Tibial artery (tissue), 4 donors: ENCODE measurements around the gene MED20.

Experiments used
- DNase-seq, 2 donors: peaks; one replicate each; pipeline ENCODE4 v3.0.0-alpha.2; 2019
- H3K27ac ChIP-seq, 2 donors: fragments of 200-600 bp; sonication (generic) in 1 of 2; 1 replicate in 1 of 2; 2 replicates in 1 of 2; pipeline ENCODE4 v1.5.1; 2018 to 2019; ENCODE audit warnings: mild to moderate bottlenecking in 1 of 2
- H3K27me3 ChIP-seq, 2 donors: fragments of 200-600 bp; sonication (generic) in 1 of 2; one replicate each; pipeline versions ENCODE4 v1.5.1 to v1.6.0; 2016 to 2019
- H3K36me3 ChIP-seq, 3 donors: fragments of 200-600 bp; sonication (generic) in 2 of 3; one replicate each; pipeline ENCODE4 v1.5.1; 2016 to 2019; ENCODE audit warnings: mild to moderate bottlenecking in 2 of 3
- H3K4me1 ChIP-seq, 4 donors: fragments of 200-600 bp; sonication (generic) in 2 of 4; 1 replicate in 3 of 4; 2 replicates in 1 of 4; pipeline ENCODE4 v1.5.1; 2016 to 2019
- H3K4me3 ChIP-seq, 2 donors: fragments of 200-600 bp; sonication (generic) in 1 of 2; 1 replicate in 1 of 2; 2 replicates in 1 of 2; pipeline ENCODE4 v1.5.1; 2018 to 2019; ENCODE audit warnings: mild to moderate bottlenecking in 2 of 2
- H3K9me3 ChIP-seq, 3 donors: fragments of 200-600 bp; sonication (generic) in 1 of 3; one replicate each; pipeline ENCODE4 v1.5.1; 2016 to 2019
- intact Hi-C: fragments of 100-400 bp; cut with DNase I; formaldehyde crosslinking; loops from one replicate; pipeline ENCODE4 v1.15.0; 2023; ENCODE audit warnings: low total_unique reads
- TF ChIP-seq, protein P1 (sequence below), 2 experiments: fragments of 200-600 bp in 1 of 2; fragments of 450-650 bp in 1 of 2; IDR thresholded peaks; one replicate each; pipeline ENCODE4 v1.5.1; 2017 to 2019; ENCODE audit warnings: antibody characterized with exemption in 2 of 2, mild to moderate bottlenecking in 1 of 2, moderate library complexity in 1 of 2

The MED20 gene

DNA sequence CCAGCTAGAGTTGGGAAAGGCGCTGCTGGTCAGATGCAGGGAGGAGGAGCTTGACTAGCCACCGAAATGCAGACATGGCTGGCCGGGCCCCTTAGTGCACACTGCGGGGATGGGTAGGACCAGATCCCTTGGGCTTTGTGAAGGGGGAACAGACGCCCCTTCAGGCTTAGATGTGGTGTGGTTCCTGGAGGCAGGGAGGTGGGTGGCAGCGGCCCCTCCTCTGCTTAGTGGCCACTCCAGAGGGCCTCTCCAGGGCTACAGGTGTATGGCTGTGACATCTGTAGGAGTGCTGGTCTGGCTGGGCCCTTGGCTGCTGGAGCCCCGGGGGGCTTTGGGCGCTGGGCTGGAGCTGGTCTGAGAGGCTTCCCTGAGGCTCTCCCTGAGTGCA is 14.7 kb upstream of the MED20 start:
- no peak overlapping the region for H3K4me3 ChIP-seq
- H3K27ac ChIP-seq = no peak overlapping the region
- TF ChIP-seq, protein P1, sequence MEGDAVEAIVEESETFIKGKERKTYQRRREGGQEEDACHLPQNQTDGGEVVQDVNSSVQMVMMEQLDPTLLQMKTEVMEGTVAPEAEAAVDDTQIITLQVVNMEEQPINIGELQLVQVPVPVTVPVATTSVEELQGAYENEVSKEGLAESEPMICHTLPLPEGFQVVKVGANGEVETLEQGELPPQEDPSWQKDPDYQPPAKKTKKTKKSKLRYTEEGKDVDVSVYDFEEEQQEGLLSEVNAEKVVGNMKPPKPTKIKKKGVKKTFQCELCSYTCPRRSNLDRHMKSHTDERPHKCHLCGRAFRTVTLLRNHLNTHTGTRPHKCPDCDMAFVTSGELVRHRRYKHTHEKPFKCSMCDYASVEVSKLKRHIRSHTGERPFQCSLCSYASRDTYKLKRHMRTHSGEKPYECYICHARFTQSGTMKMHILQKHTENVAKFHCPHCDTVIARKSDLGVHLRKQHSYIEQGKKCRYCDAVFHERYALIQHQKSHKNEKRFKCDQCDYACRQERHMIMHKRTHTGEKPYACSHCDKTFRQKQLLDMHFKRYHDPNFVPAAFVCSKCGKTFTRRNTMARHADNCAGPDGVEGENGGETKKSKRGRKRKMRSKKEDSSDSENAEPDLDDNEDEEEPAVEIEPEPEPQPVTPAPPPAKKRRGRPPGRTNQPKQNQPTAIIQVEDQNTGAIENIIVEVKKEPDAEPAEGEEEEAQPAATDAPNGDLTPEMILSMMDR (IDR thresholded peaks at IDR 0.05) = no peak
- intact Hi-C loops = loop anchor here (10.0 kb wide), 1 partner anchor 289 kb away; no protein-coding TSS in a partner anchor
- H3K4me1 ChIP-seq = peaks cover 0 to 39% (median 16%) of the 10 kb centered on the region in 4 donors
- DNase-seq = no peak
- no peaks in the 10 kb centered on the region for H3K27me3 ChIP-seq
- no peaks in the 10 kb centered on the region for H3K9me3 ChIP-seq
- H3K36me3 ChIP-seq = peaks cover 46 to 73% (median 53%) of the 10 kb centered on the region in 3 donors

DNA sequence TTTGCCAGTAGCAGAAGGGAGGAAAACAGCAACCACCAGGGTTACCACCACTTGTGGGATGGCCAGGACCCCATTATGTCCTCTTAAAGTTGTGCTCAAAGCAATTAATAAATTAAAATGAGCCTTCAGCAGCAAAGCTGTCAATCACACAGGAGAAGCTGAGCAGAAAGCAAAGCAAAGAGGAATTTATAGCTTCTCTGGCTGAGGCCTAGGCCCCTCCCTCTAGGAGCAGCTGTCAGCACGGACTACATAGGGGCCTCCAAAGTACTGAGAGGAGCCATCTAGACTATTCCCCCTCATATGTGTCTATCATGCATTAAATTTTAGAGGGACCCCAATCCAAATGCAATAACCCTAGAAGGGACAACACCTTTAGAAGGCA is 14.2 kb upstream of the MED20 start:
- Histone ChIP-seq H3K9me3 (no peaks in the 10 kb centered on the region), H3K27ac (no peak overlapping the region), H3K27me3 (no peaks in the 10 kb centered on the region), H3K4me3 (no peak overlapping the region), H3K36me3 (peaks cover 51 to 78% (median 58%) of the 10 kb centered on the region in 3 donors), H3K4me1 (peaks cover 0 to 34% (median 11%) of the 10 kb centered on the region in 4 donors)
- TF ChIP-seq, protein P1 (IDR thresholded peaks at IDR 0.05) = no peak
- intact Hi-C loops = loop anchor here (10.0 kb wide), 1 partner anchor 290 kb away; no protein-coding TSS in a partner anchor
- no peak for DNase-seq

DNA sequence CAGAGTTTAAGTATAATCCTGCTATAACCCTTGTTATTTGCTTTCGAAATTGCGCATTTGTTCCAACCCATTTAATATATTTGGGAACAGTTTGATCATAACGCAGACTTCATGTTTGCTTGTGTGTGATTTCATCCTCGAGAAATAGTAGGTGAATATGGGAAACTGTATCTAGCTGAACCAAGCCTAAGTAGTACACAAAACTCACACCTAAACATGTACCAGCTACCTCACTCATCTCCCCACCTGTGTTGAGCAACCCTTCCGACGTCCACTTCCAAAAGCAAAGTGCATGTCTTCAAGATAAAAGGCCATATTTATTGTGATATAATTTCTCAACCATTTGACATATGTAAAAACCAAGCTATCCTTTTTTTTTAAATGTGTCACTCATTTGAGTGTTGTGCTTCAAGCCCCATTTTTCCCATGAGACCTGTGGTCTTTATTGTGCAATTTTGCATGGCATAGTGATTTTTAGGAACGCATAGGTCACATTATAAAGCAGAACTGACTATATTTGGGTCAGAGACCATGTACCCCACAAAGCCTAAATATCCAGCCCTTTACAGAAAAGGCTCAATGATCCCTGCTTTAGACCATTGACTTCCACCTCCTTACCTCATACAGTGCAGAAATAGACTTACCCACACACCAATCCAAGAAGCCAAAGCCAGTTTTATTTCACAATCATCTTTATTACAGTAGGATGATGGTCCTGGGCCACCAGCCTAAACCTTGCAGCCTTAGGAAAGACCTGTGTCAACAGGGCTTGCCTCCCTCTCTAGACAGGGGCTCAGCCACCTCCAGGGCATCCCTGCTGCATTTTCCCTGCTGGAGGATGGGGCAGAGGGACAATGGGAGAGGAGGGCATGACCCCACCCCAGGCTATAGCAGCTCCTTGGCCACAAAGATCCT is 13.6 kb upstream of the MED20 start:
- Histone ChIP-seq H3K4me3 (no peak overlapping the region), H3K9me3 (no peaks in the 10 kb centered on the region), H3K27me3 (no peaks in the 10 kb centered on the region), H3K27ac (no peak overlapping the region), H3K4me1 (peaks cover 0 to 28% (median 5%) of the 10 kb centered on the region in 4 donors), H3K36me3 (peaks cover 56 to 84% (median 64%) of the 10 kb centered on the region in 3 donors)
- TF ChIP-seq, protein P1 (IDR thresholded peaks at IDR 0.05) = no peak
- DNase-seq = no peak
- intact Hi-C loops = loop anchor here (10.0 kb wide), 1 partner anchor 290 kb away; no protein-coding TSS in a partner anchor

DNA sequence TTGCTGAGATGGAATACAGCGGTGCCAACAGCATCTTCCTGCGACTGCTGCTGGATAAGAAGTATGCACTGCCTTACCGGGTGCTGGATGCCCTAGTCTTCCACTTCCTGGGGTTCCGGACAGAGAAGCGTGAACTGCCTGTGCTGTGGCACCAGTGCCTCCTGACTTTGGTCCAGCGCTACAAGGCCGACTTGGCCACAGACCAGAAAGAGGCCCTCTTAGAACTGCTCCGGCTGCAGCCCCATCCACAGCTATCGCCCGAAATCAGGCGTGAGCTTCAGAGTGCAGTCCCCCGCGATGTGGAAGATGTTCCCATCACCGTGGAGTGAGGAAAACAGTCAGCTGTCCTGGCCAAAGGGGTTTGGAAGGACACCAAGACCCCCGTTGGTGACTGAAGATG is 11.4 kb upstream of the MED20 start:
- no peak overlapping the region for H3K27ac ChIP-seq
- peaks cover 73 to 100% (median 86%) of the 10 kb centered on the region in 3 donors for H3K36me3 ChIP-seq
- H3K4me3 ChIP-seq = no peak overlapping the region
- DNase-seq = no peak
- intact Hi-C loops = loop anchor here (10.0 kb wide), 1 partner anchor 292 kb away; no protein-coding TSS in a partner anchor
- peaks cover 0 to 12% (median 0%) of the 10 kb centered on the region in 4 donors for H3K4me1 ChIP-seq
- no peaks in the 10 kb centered on the region for H3K9me3 ChIP-seq
- TF ChIP-seq, protein P1 (IDR thresholded peaks at IDR 0.05) = no peak
- no peaks in the 10 kb centered on the region for H3K27me3 ChIP-seq

DNA sequence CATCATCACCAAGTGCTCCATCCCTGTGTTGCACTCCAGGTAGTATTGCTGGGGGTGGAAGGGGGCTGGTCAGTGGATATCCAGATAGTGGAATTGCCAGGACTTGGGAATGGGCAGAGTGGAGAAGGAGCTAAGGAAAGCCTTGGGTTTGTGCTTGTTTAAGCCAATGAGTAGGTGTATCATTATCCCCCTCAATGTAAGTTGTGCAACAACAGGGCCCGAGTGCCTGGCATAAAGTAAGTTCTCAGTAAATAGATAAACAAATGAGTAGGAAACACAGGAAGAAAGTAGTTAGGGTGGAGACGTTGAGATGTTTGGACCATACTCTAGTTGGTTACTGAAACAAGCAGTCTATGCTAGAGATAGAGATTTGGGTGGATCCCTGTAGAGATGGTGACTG is 10.9 kb upstream of the MED20 start:
- Histone ChIP-seq H3K27ac (no peak overlapping the region), H3K27me3 (no peaks in the 10 kb centered on the region), H3K36me3 (peaks cover 76 to 98% (median 90%) of the 10 kb centered on the region in 3 donors), H3K4me3 (no peak overlapping the region), H3K4me1 (peaks cover 0 to 6% (median 0%) of the 10 kb centered on the region in 4 donors), H3K9me3 (no peaks in the 10 kb centered on the region)
- intact Hi-C loops = loop anchor here (10.0 kb wide), 1 partner anchor 293 kb away; no protein-coding TSS in a partner anchor
- DNase-seq = no peak
- TF ChIP-seq, protein P1 (IDR thresholded peaks at IDR 0.05) = no peak
